Mucosa of rectum (tissue), 2 donors: Measurements from ENCODE around the gene ATP6V1C2.

Source experiments
- H3K27ac ChIP-seq, 2 donors: one replicate each; pipeline ENCODE4 v1.7.0; 2013; ENCODE audit warnings: inconsistent platforms in 2 of 2, low read depth in 2 of 2, low read length in 2 of 2
- H3K27me3 ChIP-seq, 2 donors: one replicate each; pipeline ENCODE4 v1.7.0; 2013; ENCODE audit warnings: low read length in 2 of 2; ENCODE audit not compliant: control insufficient read depth in 2 of 2, insufficient read depth in 2 of 2
- H3K36me3 ChIP-seq, 2 donors: one replicate each; pipeline ENCODE4 v1.7.0; 2013; ENCODE audit warnings: low read length in 2 of 2; ENCODE audit not compliant: control insufficient read depth in 2 of 2, insufficient read depth in 2 of 2
- H3K4me1 ChIP-seq, 2 donors: one replicate each; pipeline ENCODE4 v1.7.0; 2013; ENCODE audit warnings: low read length in 2 of 2, mild to moderate bottlenecking in 1 of 2; ENCODE audit not compliant: control insufficient read depth in 2 of 2, insufficient read depth in 2 of 2
- H3K4me3 ChIP-seq, 2 donors: one replicate each; pipeline ENCODE4 v1.7.0; 2013; ENCODE audit warnings: low read length in 2 of 2
- H3K9ac ChIP-seq, 2 donors: one replicate each; pipeline ENCODE4 v1.7.0; 2013; ENCODE audit warnings: low read length in 2 of 2, low read depth in 1 of 2, mild to moderate bottlenecking in 1 of 2
- H3K9me3 ChIP-seq, 2 donors: one replicate each; pipeline ENCODE4 v1.7.0; 2013; ENCODE audit warnings: low read length in 2 of 2; ENCODE audit not compliant: control insufficient read depth in 2 of 2
- donor health status: healthy.
- donor health status: Normal muscosa, but diverticular disease.

Gene ATP6V1C2

DNA sequence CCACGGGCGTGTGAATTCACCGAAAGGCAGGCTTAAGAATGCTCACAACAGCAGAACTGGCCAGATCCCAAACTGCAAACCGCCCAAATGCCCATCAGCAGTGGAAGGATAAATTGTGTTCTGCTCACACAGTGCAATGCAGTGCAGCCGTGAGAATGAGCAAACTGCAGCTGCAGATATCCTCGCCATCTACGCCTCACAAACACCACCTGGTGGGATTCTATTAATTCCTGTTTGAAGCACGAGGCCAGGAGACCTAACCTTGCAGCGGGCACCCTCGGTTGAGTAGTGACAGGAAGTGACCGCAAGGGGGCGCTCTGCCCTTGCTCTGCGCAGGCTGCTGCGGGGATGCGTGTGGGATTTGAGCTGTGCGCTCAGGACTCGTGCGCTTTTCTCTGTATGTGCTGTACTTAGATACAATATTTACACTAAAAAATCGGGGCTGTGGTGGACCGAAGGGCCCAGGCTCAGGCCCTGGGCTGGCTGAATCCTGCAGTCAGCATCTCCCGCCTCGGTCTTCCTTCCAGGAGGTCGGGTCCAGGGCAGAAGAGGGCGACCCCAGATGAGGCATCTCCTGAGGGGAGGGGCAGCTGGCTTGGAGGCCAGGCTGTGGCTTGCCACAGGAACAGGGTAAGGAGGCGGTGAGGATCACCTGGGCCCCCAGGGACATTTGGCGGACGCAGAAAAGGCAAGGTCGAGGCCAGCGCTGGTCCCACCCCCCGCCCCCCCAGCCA, 110.9 kb downstream of the ATP6V1C2 start:
- Histone ChIP-seq H3K4me3 (no peak overlapping the region), H3K36me3 (no peaks in the 10 kb centered on the region), H3K9ac (no peak overlapping the region), H3K27ac (no peak overlapping the region), H3K27me3 (no peaks in the 10 kb centered on the region), H3K4me1 (peaks cover 4 to 14% of the 10 kb centered on the region in 2 donors), H3K9me3 (no peaks in the 10 kb centered on the region)

DNA sequence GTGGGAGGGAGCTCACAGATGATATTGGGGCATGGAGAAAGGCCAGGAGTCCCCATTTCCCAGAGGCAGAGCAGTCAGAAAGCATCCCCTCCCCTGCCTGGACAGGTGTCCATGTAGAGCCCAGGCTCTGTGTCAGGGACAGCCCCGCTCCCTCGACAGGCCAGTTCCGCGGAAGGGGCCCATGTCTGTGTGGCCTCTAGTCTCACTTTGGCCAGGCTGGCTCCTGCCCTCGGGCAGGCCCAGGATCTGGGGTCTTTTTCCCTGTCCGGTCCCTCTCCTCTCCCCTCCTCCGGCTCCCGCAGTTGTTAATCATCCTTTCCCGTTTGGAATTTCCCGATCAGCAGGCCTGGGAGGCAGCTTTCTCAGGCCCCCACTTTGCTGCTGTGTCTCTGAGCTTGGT, 111.6 kb downstream of the ATP6V1C2 start:
- Histone ChIP-seq H3K27ac (no peak overlapping the region), H3K9me3 (no peaks in the 10 kb centered on the region), H3K4me1 (peaks cover 4 to 14% of the 10 kb centered on the region in 2 donors), H3K36me3 (no peaks in the 10 kb centered on the region), H3K4me3 (no peak overlapping the region), H3K9ac (no peak overlapping the region), H3K27me3 (no peaks in the 10 kb centered on the region)

- Histone ChIP-seq H3K27me3 (no peaks in the 10 kb centered on the region), H3K9ac (no peak overlapping the region), H3K27ac (no peak overlapping the region)
These were observed 112.7 kb downstream of the ATP6V1C2 start for GRCh38 chr2:10834068-10834655.

More at GRCh38 chr2:10834068-10834655, 112.7 kb downstream of the ATP6V1C2 start:
- Histone ChIP-seq H3K4me1 (peaks cover 4 to 9% of the 10 kb centered on the region in 2 donors), H3K4me3 (no peak overlapping the region), H3K36me3 (no peaks in the 10 kb centered on the region), H3K9me3 (no peaks in the 10 kb centered on the region)
